SH-SY5Y (cell line): ENCODE measurements around the gene NBEA.

Experiments
- GATA2 ChIP-seq: IDR thresholded peaks from 2 replicates; pipeline ENCODE4 v1.6.1; 2011; ENCODE audit warnings: mild to moderate bottlenecking, low read depth, low read length
- GATA3 ChIP-seq: IDR thresholded peaks from 2 replicates; pipeline ENCODE4 v1.6.1; 2011; ENCODE audit warnings: low read depth, mild to moderate bottlenecking, low read length, moderate library complexity

- TF ChIP-seq GATA2 = no peak
- no peak for TF ChIP-seq GATA3
Observed at GRCh38 chr13:35139591-35139990, 197.5 kb downstream of the NBEA start.
